Measurements from ENCODE around the gene C3orf18. TPM values are rescaled to one million over a fixed set of nuclear protein-coding genes. Genes with fewer than 3 reads are reported as not detected.
"Not testable (repeated sequence)": the region's sequence is repeated elsewhere in the genome, so short reads cannot be mapped to it uniquely, and the experiment has no call there.

Gene C3orf18
- polyA plus RNA-seq, 1 donor from 2014 or later: 7.9 TPM

DNA sequence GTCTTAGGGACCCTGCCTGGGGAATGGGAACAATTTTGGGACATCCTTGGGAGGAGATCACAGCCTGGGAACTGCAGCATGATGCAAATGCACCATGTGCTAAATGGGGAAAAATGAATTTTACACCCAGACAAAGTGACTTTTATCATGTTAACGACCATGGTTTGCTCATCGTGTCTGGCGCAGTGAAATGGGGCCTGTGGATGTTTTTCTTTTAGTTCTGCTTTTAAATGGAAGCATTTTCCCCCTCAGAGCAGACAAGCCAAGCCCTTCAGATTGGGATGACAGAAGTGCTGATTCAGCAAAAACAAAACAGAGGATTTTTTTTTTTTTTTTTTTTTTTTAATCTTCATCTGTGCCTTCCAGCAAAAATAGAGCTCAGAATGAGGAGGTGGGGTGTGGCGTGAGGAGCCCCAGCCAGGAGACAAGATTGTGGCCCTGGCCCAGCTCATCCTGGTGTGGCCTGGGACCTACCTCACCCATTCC, 49.8 kb downstream of the C3orf18 start:
- Mint-ChIP-seq H3K4me1 (peaks cover 5 to 13% (median 9%) of the 10 kb centered on the region in 3 donors), H3K4me3 (no peak overlapping the region), H3K27ac (no peak overlapping the region)

DNA sequence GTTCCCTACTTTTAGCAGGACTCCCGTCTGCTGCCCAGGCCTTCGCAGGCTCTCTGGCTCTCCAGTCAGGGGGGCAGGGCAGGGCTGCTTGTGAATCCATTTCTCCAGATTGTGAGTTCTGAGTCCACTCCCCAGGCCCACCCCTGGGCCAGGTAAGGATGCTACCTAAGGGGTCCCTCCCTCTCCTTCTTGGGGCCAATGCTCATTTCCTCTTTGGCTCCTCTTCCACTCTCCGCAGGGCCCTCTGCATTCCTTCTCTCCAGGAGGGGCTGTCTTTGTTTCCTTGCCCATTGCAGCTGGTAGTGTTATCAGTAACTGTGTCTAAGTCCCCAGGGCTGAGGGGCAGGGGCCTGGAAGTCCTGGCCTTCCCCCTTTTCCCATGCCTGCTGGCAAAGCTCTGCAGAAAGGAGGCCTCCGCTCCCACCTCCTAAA, 51.1 kb downstream of the C3orf18 start:
- H3K27ac Mint-ChIP-seq: peak overlapping the region in 1 of 3 donors; percentile 93
- no peaks in the 10 kb centered on the region for H3K9me3 Mint-ChIP-seq
- no peaks in the 10 kb centered on the region for H3K36me3 Mint-ChIP-seq
- H3K4me1 Mint-ChIP-seq: peaks cover 5 to 13% (median 9%) of the 10 kb centered on the region in 3 donors
- peaks cover 1% of the 10 kb centered on the region for H3K27me3 Mint-ChIP-seq
- peak overlapping the region in 2 of 4 donors; percentile 43 to 83 for H3K4me3 Mint-ChIP-seq

More for the DNA sequence above, 49.8 kb downstream of the C3orf18 start:
- Mint-ChIP-seq H3K27me3 (peaks cover 1% of the 10 kb centered on the region), H3K36me3 (no peaks in the 10 kb centered on the region), H3K9me3 (no peaks in the 10 kb centered on the region)

GRCh38 chr3:50515565-50516439, 51.7 kb downstream of the C3orf18 start:
- Mint-ChIP-seq H3K27me3 (peaks cover 1% of the 10 kb centered on the region), H3K4me3 (peak overlapping the region; percentile 40 to 83 (median 60)), H3K9me3 (no peaks in the 10 kb centered on the region), H3K36me3 (no peaks in the 10 kb centered on the region), H3K27ac (peak overlapping the region in 2 of 3 donors; percentile 28 to 93), H3K4me1 (peaks cover 5 to 13% (median 9%) of the 10 kb centered on the region in 3 donors)

GRCh38 chr3:50512908-50513307, 54.6 kb downstream of the C3orf18 start:
- H3K27me3 Mint-ChIP-seq, H3K36me3 Mint-ChIP-seq, H3K27ac Mint-ChIP-seq, H3K9me3 Mint-ChIP-seq, H3K4me3 Mint-ChIP-seq: not testable (repeated sequence)
- H3K4me1 Mint-ChIP-seq: peaks cover 5 to 10% (median 7%) of the 10 kb centered on the region in 3 donors

DNA sequence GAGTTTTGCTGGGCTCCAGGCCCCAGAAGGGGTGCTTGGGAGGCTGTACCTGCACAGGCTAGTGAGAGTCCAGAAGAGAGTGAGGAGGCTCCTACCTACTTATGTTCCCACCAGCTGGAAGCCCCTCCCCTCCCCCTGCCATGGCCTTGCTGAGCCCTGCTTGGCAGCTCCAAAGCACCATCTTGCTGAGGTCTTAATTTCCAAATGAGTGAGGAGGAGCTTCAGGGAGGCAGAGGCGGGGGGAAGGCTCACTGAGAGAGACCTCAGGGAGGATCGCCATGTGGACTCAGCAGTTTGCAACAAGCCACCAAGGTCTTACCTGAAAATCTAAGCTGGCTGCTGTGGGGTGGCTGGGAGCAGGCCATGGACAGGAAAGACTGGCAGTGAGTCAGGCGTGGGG, 55.4 kb downstream of the C3orf18 start:
- no peaks in the 10 kb centered on the region for H3K36me3 Mint-ChIP-seq
- peaks cover 5% of the 10 kb centered on the region for H3K27me3 Mint-ChIP-seq
- no peak overlapping the region for H3K27ac Mint-ChIP-seq
- no peak overlapping the region for H3K4me3 Mint-ChIP-seq
- no peaks in the 10 kb centered on the region for H3K9me3 Mint-ChIP-seq
- H3K4me1 Mint-ChIP-seq: peaks cover 5 to 10% (median 7%) of the 10 kb centered on the region in 3 donors

DNA sequence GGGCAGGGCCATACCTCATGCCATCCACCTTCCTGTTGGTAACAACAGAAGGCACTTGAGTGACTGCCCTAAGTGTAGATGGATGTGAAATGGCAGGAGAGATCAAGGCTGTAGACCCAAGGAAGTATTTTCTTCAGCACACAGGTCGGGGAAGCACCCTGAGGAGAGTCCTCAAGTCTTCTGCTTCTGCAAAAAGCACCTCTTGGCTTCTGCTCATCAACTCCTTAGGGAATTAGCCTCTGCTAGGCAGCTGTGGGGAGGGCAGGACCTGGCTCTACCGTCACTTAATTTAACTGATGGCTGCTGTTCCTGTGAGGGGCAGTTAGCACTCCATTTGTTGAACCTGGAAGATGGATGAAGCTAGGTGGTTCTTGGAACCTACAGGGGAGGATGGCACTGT, 57.2 kb downstream of the C3orf18 start:
- Mint-ChIP-seq H3K27me3 (peaks cover 5% of the 10 kb centered on the region), H3K9me3 (no peaks in the 10 kb centered on the region), H3K36me3 (no peaks in the 10 kb centered on the region), H3K4me1 (peaks cover 1 to 5% (median 2%) of the 10 kb centered on the region in 3 donors), H3K27ac (no peak overlapping the region), H3K4me3 (no peak overlapping the region)

GRCh38 chr3:50509715-50510114, 57.8 kb downstream of the C3orf18 start:
- no peaks in the 10 kb centered on the region for H3K36me3 Mint-ChIP-seq
- no peak overlapping the region for H3K4me3 Mint-ChIP-seq
- no peak overlapping the region for H3K27ac Mint-ChIP-seq
- H3K4me1 Mint-ChIP-seq: no peaks in the 10 kb centered on the region
- peaks cover 6% of the 10 kb centered on the region for H3K27me3 Mint-ChIP-seq
- H3K9me3 Mint-ChIP-seq: no peaks in the 10 kb centered on the region

DNA sequence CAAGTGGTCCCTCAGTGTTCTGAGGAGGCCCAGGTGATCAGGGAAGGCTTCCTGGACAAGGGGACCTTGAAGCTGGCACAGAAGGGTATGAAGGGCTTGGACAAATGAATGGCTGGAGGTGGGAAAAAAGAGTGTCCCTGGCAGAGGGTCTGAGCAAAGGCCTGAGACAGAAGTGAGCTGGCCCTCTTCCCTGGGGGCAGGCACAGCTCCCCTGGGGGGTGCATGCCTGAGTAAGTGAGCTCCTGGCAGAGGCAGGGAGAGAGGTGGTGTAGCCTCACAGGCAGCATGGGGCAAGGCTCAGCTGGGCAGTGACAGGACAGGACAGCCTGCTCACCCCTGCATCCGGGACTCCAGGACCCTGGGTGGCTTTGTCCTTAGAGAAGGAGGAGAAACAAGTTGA, 58.7 kb downstream of the C3orf18 start:
- peaks cover 6% of the 10 kb centered on the region for H3K27me3 Mint-ChIP-seq
- no peaks in the 10 kb centered on the region for H3K4me1 Mint-ChIP-seq
- H3K36me3 Mint-ChIP-seq: no peaks in the 10 kb centered on the region
- H3K27ac Mint-ChIP-seq: peak overlapping the region in 1 of 3 donors; percentile 90
- no peak overlapping the region for H3K4me3 Mint-ChIP-seq
- no peaks in the 10 kb centered on the region for H3K9me3 Mint-ChIP-seq

Other genes with a start within 250 kb of the C3orf18 start
- gene HYAL2, start 245.0 kb downstream of the C3orf18 start, polyA plus RNA-seq: 7.3 TPM
- gene TUSC2, start 239.5 kb downstream of the C3orf18 start, polyA plus RNA-seq: 51.4 TPM
- gene RASSF1, start 226.9 kb downstream of the C3orf18 start, polyA plus RNA-seq: 155 TPM
- not detected for gene ZMYND10, start 222.0 kb downstream of the C3orf18 start, polyA plus RNA-seq
- 30.4 TPM for gene NPRL2, start 217.0 kb downstream of the C3orf18 start, polyA plus RNA-seq
- 63.3 TPM for gene CYB561D2, start 216.9 kb downstream of the C3orf18 start, polyA plus RNA-seq
- gene TMEM115, start 208.2 kb downstream of the C3orf18 start, polyA plus RNA-seq: 33.9 TPM
- gene CACNA2D2, start 64.1 kb downstream of the C3orf18 start, polyA plus RNA-seq: 0.11 TPM
- 30.5 TPM for gene HEMK1, start 1.8 kb upstream of the C3orf18 start, polyA plus RNA-seq
- gene CISH, start 44.0 kb upstream of the C3orf18 start, polyA plus RNA-seq: 3.1 TPM
- 23.7 TPM for gene MAPKAPK3, start 49.4 kb upstream of the C3orf18 start, polyA plus RNA-seq
- not detected for gene DOCK3, start 107.2 kb upstream of the C3orf18 start, polyA plus RNA-seq

Measured in IgD-negative memory B cell (primary cell).